Suprapubic skin (tissue), 4 donors: ENCODE measurements around the gene BRIP1.

Experiments
- EP300 ChIP-seq: sonication (generic); formaldehyde crosslinking; IDR thresholded peaks from one replicate; pipeline ENCODE4 v1.6.1; 2017; ENCODE audit warnings: antibody characterized with exemption
- POLR2A ChIP-seq, 2 donors: fragments of 450-650 bp; IDR thresholded peaks; one replicate each; pipeline ENCODE4 v1.6.1; 2017; ENCODE audit warnings: antibody characterized with exemption in 2 of 2, mild to moderate bottlenecking in 2 of 2, moderate library complexity in 2 of 2
- POLR2AphosphoS5 ChIP-seq, 3 donors: sonication (generic); formaldehyde crosslinking; IDR thresholded peaks; one replicate each; pipeline ENCODE4 v1.6.1; 2017; ENCODE audit warnings: antibody characterized with exemption in 3 of 3
- TF ChIP-seq, protein P1 (sequence below), 2 donors: fragments of 200-600 bp in 1 of 2; fragments of 450-650 bp in 1 of 2; sonication (generic) in 1 of 2; IDR thresholded peaks; one replicate each; pipeline ENCODE4 v1.5.1; 2016 to 2019; ENCODE audit warnings: antibody characterized with exemption in 2 of 2, mild to moderate bottlenecking in 1 of 2, moderate library complexity in 1 of 2

DNA sequence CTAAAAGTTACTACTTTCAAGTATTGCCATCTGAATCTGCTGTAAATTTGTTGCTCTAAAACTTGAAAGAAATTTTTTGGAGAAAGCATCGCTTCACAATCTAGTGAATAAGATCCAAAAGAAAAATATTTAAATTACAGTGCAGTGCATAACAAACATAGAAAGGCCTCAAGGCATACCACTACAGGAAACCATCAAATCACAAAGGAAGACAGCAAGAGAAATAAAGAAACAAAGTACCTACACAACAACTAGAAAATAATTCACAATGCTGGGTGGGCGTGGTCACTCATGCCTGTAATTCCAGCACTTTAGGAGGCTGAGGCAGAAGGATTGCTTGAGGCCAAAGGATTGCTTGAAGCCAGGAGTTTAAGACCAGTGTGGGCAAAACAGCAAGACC lies 104.9 kb downstream of the BRIP1 start:
- TF ChIP-seq POLR2A (IDR thresholded peaks at IDR 0.05) (no peak), POLR2AphosphoS5 (IDR thresholded peaks at IDR 0.05) (no peak), EP300 (no peak)
- TF ChIP-seq, protein P1, sequence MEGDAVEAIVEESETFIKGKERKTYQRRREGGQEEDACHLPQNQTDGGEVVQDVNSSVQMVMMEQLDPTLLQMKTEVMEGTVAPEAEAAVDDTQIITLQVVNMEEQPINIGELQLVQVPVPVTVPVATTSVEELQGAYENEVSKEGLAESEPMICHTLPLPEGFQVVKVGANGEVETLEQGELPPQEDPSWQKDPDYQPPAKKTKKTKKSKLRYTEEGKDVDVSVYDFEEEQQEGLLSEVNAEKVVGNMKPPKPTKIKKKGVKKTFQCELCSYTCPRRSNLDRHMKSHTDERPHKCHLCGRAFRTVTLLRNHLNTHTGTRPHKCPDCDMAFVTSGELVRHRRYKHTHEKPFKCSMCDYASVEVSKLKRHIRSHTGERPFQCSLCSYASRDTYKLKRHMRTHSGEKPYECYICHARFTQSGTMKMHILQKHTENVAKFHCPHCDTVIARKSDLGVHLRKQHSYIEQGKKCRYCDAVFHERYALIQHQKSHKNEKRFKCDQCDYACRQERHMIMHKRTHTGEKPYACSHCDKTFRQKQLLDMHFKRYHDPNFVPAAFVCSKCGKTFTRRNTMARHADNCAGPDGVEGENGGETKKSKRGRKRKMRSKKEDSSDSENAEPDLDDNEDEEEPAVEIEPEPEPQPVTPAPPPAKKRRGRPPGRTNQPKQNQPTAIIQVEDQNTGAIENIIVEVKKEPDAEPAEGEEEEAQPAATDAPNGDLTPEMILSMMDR (IDR thresholded peaks at IDR 0.05), result no peak
